CD4-positive, alpha-beta T cell treated with Interleukin-17A for 1 hour (primary cell): ENCODE data around the gene ZNF668.

Source experiments
- DNase-seq: peaks from one replicate; pipeline ENCODE4 v3.0.0-alpha.2; 2020

ZNF668 gene

DNA sequence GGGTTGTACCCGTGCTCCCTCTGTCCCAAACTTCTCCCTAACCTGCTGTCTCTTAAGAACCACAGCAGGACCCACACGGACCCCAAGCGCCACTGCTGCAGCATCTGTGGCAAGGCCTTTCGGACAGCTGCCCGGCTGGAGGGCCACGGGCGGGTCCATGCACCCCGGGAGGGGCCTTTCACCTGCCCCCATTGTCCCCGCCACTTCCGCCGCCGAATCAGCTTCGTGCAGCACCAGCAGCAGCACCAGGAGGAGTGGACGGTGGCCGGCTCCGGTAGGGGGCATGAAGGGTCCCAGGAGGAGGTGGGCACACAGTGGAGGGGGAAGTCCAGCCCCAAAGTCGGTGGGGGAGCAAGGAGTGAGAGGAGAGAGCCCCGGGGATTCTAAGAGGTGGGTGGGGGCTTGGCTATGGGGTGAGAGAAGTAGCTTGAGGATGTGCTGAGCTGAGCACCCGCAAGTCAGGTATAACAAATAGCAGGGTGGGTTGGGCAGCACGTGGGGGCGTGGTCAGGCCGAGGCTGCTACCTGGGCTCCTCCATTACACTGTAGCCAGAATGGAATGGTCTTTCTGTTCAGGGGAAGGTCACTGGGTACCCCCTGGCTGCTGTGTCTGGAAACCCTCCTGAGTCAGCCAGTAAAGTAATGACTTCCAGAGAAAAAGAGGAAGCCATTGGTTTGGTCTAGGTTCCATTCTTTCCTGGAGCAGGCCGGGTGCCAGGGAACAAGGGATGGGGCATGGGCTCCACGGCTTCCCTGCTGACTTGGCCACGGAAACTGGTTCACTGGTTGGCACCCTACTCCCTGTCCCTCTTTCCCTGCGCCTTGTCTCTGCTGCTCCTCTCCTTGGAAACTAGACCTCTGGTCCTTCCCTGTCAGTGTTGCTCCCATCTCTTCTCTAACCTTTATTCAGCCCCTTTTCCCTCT is 7.7 kb upstream of the ZNF668 start:
- DNase-seq = no peak

DNA sequence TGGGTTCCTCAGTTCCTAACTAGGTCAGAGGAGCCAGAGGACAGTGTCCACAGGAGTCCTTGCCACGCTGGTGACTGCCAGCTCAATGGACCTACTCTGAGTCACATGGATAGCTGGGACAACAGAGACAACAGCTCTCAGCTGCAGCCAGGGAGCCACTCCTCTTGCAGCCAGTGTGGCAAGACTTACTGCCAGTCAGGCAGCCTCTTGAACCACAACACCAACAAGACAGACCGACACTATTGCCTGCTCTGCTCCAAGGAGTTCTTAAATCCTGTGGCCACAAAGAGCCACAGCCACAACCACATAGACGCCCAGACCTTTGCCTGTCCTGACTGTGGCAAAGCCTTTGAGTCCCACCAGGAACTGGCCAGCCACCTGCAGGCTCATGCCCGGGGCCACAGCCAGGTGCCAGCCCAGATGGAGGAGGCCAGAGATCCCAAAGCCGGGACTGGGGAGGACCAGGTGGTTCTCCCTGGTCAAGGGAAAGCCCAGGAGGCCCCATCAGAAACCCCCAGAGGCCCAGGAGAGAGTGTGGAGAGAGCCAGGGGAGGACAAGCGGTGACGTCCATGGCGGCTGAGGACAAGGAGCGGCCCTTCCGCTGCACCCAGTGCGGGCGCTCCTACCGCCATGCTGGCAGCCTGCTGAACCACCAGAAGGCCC is 6.8 kb upstream of the ZNF668 start:
- DNase-seq = no peak

DNA sequence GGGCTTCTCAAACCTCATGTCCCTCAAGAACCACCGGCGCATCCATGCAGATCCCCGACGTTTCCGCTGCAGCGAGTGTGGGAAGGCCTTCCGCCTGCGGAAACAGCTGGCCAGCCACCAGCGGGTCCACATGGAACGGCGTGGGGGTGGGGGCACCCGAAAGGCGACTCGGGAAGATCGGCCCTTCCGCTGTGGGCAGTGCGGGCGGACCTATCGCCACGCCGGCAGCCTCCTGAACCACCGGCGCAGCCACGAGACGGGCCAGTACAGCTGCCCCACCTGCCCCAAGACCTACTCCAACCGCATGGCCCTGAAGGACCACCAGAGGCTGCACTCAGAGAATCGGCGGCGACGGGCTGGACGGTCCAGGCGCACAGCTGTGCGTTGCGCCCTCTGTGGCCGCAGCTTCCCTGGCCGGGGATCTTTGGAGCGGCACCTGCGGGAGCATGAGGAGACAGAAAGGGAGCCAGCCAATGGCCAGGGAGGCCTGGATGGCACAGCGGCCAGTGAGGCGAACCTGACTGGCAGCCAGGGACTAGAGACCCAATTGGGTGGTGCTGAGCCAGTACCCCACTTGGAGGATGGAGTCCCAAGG is 6.1 kb upstream of the ZNF668 start:
- no peak for DNase-seq

DNA sequence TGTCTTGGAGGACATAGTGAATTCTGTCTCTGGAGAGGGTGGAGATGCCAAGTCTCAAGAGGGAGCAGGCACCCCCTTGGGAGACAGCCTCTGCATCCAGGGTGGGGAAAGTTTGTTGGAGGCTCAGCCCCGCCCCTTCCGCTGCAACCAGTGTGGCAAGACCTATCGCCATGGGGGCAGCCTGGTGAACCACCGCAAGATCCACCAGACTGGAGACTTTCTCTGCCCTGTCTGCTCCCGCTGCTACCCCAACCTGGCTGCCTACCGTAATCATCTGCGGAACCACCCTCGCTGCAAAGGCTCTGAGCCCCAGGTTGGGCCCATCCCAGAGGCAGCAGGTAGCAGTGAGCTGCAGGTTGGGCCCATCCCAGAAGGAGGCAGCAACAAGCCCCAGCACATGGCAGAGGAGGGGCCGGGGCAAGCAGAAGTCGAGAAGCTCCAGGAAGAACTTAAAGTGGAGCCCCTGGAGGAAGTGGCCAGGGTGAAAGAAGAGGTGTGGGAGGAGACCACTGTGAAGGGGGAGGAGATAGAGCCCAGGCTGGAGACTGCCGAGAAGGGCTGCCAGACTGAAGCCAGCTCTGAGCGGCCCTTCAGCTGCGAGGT is 5.4 kb upstream of the ZNF668 start:
- no peak for DNase-seq

DNA sequence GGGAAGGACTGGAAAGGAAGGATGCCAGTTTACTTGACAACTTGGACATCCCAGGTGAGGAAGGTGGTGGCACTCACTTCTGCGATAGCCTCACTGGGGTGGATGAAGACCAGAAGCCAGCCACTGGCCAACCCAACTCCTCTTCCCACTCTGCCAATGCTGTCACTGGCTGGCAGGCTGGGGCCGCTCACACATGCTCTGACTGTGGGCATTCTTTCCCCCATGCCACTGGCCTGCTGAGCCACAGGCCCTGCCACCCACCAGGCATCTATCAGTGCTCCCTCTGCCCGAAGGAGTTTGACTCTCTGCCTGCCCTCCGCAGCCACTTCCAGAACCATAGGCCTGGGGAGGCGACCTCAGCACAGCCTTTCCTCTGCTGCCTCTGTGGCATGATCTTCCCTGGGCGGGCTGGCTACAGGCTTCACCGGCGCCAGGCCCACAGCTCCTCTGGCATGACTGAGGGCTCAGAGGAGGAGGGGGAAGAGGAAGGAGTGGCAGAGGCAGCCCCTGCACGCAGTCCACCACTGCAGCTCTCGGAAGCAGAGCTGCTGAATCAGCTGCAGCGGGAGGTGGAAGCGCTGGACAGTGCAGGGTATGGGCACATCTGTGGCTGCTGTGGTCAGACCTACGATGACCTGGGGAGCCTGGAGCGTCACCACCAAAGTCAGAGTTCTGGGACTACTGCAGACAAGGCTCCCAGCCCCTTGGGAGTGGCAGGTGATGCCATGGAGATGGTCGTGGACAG is 4.7 kb upstream of the ZNF668 start:
- no peak for DNase-seq

DNA sequence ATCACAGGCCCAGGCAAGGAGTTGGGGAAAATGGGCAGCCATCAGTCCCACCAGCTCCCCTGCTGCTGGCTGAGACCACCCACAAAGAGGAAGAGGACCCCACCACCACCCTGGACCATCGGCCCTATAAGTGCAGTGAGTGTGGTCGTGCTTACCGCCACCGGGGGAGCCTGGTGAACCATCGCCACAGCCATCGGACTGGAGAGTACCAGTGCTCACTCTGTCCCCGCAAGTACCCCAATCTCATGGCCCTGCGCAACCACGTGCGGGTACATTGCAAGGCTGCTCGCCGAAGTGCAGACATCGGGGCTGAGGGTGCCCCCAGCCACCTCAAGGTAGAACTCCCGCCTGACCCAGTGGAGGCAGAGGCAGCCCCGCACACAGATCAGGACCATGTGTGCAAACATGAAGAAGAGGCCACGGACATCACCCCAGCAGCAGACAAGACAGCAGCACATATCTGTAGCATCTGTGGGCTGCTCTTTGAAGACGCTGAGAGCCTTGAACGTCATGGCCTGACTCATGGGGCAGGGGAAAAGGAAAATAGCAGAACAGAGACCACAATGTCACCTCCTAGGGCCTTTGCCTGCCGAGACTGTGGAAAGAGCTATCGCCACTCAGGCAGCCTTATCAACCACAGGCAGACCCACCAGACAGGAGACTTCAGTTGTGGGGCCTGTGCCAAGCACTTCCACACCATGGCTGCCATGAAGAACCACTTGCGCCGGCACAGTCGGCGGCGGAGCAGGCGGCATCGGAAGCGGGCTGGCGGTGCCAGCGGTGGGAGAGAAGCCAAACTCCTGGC is 3.8 kb upstream of the ZNF668 start:
- DNase-seq = no peak

DNA sequence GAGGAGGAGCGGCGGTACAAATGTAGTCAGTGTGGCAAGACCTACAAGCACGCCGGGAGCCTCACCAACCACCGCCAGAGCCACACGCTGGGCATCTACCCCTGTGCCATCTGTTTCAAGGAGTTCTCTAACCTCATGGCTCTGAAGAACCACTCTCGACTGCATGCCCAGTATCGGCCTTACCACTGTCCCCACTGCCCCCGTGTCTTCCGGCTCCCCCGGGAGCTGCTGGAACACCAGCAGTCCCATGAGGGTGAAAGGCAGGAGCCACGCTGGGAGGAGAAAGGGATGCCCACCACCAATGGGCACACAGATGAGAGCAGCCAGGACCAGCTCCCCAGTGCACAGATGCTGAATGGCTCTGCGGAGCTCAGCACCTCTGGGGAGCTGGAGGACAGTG is 3.0 kb upstream of the ZNF668 start:
- DNase-seq = no peak

DNA sequence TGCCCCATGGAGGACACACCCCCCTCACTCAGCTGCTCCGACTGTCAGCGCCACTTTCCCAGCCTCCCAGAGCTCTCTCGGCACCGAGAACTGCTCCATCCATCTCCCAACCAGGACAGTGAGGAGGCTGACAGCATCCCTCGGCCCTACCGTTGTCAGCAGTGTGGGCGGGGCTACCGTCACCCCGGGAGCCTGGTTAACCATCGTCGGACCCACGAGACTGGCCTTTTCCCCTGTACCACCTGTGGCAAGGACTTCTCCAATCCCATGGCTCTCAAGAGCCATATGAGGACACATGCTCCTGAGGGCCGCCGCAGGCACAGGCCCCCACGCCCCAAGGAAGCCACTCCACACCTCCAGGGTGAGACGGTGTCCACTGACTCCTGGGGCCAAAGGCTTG is 2.3 kb upstream of the ZNF668 start:
- DNase-seq = no peak

DNA sequence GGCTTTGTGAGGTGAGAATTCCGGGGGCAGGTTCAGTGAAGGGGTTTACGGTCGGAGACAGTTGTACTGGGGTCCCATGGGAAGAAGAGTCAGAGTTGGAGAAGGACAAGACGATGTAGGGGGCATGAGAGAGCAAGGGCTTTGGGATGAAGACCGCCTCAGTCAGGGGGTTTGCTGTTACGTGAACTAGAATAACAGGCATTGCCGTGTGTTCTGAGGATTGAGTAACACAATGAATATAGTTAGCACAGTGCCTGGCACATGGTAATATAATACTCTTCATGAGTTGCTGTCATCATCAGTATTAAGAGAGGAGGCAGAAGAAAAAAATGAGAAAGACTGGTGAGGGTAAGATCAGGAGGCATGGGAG is 759 bp upstream of the ZNF668 start:
- DNase-seq = no peak

DNA sequence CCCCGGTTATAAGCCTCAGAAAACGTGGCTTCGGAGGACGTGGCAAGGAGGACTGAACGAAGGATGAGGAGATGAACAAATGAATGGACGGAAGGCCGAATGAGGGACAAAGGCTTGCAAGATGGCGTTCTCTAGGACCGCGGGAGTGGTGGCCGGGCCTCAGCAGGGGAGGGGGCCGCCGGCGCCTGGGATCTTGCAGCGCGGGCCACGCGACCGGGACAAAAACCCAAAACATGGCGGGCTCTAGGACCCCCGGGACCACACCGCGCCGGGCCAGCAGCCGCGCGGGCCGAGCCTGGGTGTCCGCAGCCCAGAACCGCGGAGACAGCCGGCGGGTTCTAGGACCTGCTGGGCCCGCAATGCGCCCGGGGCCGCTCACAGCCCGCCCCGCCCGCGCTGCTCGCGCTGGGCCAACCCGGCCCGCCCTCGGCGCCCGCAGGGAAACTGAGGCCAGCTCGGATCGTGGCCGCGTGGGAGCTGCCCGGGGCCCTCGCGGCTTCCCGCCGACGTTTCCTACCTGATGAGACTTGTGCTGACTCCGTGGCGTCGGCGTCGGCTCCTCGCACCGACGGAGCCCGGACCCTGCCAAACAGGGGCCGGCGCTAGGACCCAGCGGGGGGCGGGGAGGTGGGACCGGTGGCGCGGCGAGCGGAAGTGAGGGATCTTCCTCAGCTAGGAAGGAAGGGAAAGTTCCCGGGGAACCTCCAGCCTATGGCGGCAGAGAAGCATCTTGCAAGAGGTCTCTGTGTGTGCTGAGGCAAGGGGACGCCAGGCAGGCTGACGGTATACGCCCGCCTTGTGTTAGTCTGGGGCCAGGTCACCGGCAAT is 684 bp downstream of the ZNF668 start:
- peak; percentile 87 for DNase-seq

DNA sequence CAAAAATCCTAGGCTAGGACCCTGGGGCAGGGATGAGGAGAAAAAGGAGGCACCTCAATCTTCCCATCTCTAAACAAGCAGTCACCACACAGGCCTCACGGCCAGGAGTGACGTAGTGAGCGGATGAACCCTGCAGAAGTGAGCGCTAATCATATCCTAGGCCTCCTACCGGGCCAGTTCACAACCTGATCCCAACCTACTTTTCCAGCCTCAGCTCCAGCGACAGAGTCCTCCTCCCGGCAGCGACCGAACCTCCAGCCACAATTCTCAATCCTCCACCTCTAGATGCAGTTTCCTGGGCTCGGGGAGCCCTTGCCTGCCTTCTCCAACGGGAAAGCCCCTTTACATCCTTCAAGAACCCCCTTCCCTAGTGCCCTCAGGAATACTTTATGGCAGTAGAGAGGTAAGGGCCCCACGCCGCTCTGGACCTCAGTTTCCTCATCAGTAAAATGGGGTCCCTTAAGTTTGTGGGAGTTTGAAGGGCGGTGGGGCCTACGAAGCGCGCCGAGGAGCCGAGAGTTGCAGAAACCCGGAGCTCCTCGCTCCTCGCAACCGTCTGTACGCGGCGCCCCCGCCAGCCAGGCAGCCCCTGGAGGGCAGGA is 1.4 kb downstream of the ZNF668 start:
- peak; percentile 42 for DNase-seq

DNA sequence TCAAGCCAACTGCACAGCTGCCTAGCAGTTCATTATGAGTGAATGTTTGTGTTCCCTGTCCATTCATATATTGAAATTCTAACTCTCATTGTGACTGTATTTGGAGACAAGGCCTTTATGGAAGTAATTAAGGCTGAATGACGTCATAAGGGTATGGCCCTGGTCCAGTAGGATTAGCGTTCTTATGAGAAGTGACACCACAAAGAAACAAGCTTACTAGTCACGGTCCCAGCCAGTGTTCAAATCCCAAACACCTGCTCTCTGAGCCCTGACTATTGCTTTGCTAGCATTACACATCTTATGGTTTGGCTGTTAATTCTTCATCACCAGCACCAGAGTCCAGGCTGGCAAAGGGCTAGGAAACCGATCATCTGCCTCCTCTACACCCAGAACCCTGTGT is 2.2 kb downstream of the ZNF668 start:
- DNase-seq = no peak

DNA sequence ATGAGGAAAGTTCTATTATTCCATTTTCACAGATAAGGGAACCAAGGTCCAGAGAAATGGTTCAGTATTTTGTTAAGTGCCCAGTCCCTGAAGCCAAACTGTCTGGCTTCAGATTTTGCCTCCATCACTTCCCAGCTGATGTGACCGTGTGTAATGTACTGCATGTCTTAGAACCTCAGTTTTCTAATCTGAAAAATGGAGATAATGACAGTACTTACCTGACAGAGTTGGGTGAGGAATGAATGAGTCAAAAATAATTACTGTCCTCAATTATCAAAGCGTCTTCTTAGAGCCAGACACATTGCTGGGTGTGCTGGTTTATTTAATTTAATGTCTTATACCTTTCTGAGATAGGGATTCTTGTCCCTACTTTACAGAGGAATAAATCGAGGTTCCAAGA is 6.7 kb downstream of the ZNF668 start:
- no peak for DNase-seq

DNA sequence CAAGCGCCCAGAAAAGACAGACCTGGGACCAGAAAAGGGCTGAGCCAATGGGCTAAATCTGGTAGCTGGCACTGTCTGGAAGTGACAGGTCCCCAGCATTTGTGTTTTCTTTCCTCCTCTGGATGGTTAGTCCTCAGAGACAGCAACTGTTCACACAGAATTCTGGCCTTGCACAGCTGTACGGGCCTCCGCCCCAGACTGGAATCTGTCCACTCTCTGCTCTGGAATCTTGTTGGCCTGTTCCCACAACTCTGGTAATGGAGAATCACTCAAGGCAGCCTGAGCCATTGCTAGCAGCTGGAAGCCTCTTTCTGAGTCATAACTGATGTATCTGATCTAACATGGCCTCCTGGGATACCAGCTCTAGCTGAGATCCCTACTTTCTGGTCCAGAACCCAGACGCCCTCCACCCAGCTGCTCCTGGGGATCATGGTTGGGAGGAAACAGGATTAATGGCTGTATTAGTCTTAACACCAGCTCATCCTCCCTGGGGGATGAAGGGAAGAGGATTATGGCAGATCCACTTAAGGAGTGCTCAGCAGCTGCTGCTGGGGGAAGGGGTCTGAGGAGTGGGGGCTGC is 9.1 kb downstream of the ZNF668 start:
- no peak for DNase-seq

DNA sequence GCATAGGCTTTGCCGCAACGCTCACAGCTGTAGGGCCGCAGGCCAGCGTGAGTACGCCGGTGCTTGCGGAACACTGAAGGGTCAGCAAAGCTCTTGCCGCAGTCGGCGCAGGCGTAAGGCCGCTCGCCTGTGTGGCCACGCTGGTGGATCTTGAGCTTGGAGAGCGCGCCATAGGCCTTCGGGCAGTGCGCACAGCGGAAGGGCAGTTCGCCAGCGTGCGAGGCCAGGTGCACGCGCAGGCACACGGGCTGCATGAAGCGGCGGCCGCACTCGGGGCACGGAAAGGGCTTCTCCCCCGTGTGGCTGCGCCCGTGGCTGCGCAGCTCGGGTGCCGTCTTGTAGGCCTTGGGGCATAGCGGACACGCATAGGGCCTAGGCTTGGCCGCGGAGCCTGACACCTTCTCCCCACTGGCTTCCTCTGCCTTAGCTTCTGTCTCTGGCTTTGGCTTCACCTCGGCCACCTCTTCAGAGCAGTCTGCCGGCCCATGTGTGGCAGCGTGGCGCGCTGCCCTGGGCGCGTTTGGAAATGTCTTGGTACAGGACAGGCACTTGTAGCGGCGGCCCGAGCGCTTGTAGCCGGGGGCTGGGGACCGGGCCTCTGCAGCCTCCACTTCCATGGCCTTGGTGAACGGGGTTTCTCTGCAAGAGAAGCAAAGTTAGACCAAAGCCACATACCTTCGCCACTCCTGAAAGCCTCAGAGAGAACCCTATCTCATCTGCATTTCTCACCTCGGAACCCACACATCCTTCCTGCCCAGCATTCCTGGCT is 10.0 kb downstream of the ZNF668 start:
- peak; percentile 43 for DNase-seq

DNA sequence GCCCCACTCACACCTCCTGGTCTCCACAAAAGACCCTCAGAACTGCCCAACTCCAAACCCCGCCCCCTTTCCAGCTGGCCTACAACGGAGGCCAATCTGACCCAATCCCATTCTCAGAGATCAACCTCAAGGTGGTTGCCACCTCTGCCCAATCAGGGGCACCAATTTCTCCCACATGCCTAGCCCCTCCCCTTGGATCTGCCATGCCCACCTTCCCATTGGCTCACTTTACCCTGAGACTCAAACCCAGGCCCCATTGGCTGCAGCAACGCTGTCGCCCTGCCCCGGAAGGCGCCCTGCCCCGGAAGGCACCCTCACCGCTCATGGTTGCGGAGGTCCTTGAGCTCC is 10.6 kb downstream of the ZNF668 start:
- peak; percentile 3 for DNase-seq

DNA sequence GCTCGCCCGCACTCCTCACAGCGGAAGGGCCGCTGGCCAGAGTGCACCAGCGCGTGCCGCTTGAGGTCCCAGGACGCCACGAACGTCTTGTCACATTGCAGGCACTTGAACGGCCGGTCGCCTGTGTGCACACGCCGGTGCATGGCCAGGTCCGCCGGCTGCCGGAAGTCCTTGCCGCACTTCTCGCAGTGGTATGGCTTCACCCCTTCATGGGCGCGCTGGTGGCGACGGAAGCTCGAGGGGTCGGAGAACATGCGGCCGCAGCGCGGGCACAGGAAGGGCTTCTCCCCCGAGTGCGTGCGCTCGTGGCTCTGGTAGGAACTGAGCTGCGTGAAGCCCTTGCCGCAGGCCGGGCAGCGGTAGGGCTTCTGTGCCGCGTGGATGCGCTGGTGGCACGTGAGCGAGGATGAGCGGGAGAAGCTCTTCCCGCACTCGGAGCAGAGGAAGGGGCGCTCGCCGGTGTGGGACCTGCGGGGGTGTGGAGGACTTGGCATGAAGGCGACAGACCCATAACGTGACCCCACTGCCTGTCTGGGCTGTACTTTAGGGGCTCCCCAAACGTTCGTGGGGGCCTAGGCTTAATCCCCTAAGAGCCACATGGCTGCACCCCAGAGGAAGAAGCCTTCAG is 12.1 kb downstream of the ZNF668 start:
- no peak for DNase-seq

DNA sequence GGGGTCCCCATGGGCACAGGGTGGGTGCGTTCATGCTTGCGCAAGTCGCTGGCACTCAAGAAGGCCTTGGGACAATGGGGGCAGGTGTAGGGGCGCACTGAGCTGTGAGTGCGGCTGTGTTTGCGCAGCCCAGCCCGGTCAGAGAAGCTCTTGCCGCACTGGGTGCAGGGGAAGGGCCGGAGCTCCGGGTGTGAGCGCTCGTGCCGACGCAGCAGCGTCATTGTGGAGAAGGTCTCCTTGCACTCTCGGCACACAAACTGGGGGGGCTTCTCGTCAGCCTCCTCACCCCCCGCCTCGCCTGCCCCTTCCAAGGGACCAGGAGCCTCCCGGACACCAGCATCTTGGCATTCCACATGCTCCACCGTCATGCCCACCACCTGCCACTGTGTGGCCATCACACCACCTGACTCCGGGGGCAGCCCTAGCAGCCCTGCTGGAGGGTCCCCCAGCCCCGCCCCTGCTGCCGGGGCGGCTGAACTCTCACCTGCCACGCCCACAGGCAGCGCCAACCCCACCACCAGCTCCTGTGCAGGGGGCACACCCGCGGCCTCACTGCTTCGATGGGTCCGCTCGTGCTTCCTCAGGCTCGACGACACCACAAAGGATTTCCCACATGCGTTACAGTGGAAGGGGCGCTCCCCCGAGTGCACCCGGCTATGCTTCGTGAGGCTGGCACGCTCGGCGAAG is 12.8 kb downstream of the ZNF668 start:
- DNase-seq = no peak

DNA sequence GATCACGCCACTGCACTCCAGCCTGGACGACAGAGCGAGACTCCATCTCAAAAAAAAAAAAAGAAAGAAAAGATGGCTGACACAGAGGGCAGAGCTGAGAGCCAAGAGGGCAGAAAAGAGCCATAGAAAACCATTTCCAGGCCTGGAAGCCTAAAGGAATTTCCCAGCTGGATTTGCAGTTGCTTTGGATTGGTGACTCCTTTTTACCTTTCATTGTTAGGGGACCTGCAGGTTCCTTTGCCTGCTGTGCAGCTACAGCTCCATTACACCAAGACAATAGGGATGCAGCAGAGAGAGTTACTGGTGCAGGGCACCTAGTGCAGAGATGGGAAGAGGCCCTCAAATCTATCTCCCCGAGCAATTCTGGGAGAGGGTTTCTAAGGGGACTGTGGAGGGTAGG is 18.4 kb downstream of the ZNF668 start:
- no peak for DNase-seq
